NCI-H146 (cell line): ENCODE data around the gene MCM9.

ENCODE experiments used
- DNase-seq: peaks from one replicate; lab custom pipeline; 2025; lab: John Stamatoyannopoulos, UW

Gene MCM9

GRCh38 chr6:118934461-118935330, at the start of gene MCM9:
Gene MCM9 (minus strand): TSS chr6:118935159. CDS start chr6:118931723, 3,436 bp downstream.
- DNase-seq: peak; percentile 92

GRCh38 chr6:118984342-118984741, 49.4 kb upstream of the MCM9 start:
- no peak for DNase-seq

- no peak for DNase-seq
These were observed 47.6 kb upstream of the MCM9 start for GRCh38 chr6:118982575-118982911.

- DNase-seq: no peak
These were observed 47.1 kb upstream of the MCM9 start for GRCh38 chr6:118981884-118982574.

GRCh38 chr6:118980063-118980462, 45.1 kb upstream of the MCM9 start:
- DNase-seq: no peak

- DNase-seq: no peak
These were observed 39.8 kb upstream of the MCM9 start for GRCh38 chr6:118974790-118975189.

- no peak for DNase-seq
These were observed 36.7 kb upstream of the MCM9 start for GRCh38 chr6:118971682-118972081.

GRCh38 chr6:118970866-118971265, 35.9 kb upstream of the MCM9 start:
- DNase-seq: no peak

GRCh38 chr6:118968416-118968815, 33.5 kb upstream of the MCM9 start:
- DNase-seq: peak; percentile 20

- DNase-seq: no peak
These were observed 32.3 kb upstream of the MCM9 start for GRCh38 chr6:118967239-118967638.

- no peak for DNase-seq
These were observed 30.9 kb upstream of the MCM9 start for GRCh38 chr6:118965843-118966370.

GRCh38 chr6:118965371-118965770, 30.4 kb upstream of the MCM9 start:
- DNase-seq: no peak

- DNase-seq: no peak
These were observed 28.0 kb upstream of the MCM9 start for GRCh38 chr6:118963003-118963402.

- no peak for DNase-seq
These were observed 24.9 kb upstream of the MCM9 start for GRCh38 chr6:118959903-118960302.

GRCh38 chr6:118953391-118953790, 18.4 kb upstream of the MCM9 start:
- DNase-seq: no peak

GRCh38 chr6:118952683-118953082, 17.7 kb upstream of the MCM9 start:
- no peak for DNase-seq

GRCh38 chr6:118945217-118945616, 10.3 kb upstream of the MCM9 start:
- DNase-seq: no peak

GRCh38 chr6:118940770-118941169, 5.8 kb upstream of the MCM9 start:
- no peak for DNase-seq

- no peak for DNase-seq
These were observed 4.7 kb upstream of the MCM9 start for GRCh38 chr6:118939683-118940082.

- DNase-seq: no peak
These were observed 1.2 kb upstream of the MCM9 start for GRCh38 chr6:118935978-118936703.

- no peak for DNase-seq
These were observed 341 bp upstream of the MCM9 start for GRCh38 chr6:118935331-118935668.

GRCh38 chr6:118933855-118934460, 1.0 kb downstream of the MCM9 start:
- DNase-seq: no peak
